PFSK-1 (cell line): Measurements from ENCODE around the gene CD276.

Experiments
- POLR2AphosphoS5 ChIP-seq: IDR thresholded peaks from 2 replicates; pipeline ENCODE4 v1.6.1; 2012; ENCODE audit warnings: low read depth, mild to moderate bottlenecking, control low read depth, low read length, moderate library complexity
- TAF1 ChIP-seq: IDR thresholded peaks from 2 replicates; pipeline ENCODE4 v1.6.1; 2012; ENCODE audit warnings: low read length, control low read depth, borderline replicate concordance; ENCODE audit not compliant: insufficient read depth
- TF ChIP-seq, protein P1 (sequence below), 2 experiments: IDR thresholded peaks; 2 replicates each; pipeline versions ENCODE4 v1.6.1 to v1.8.0; 2011 to 2012; ENCODE audit warnings: low read depth in 2 of 2, low read length in 2 of 2, control low read depth in 1 of 2, inconsistent platforms in 1 of 2, mild to moderate bottlenecking in 1 of 2, moderate library complexity in 1 of 2; ENCODE audit not compliant: insufficient read depth in 1 of 2

DNA sequence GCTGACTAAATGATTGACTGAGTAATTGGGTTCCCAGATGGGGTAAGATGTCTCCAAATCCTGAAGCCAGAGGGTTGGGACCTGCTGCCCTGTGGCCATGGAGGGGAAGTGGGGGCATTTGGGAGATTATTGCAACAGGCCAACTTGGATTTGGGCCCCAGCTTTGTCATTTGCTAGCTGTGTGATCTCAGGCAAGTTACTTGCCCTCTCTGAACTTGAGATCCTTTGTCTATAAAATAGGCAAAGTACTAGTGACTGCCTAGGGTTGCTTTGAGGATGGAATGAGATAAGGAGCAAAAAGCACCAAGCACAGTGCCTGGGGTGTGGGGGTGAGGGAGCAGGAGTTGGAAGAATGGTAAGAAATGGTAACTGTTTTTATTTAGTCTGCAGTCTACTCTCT is 73.4 kb downstream of the CD276 start:
- TF ChIP-seq POLR2AphosphoS5 (no peak), TAF1 (no peak)
- TF ChIP-seq, protein P1, sequence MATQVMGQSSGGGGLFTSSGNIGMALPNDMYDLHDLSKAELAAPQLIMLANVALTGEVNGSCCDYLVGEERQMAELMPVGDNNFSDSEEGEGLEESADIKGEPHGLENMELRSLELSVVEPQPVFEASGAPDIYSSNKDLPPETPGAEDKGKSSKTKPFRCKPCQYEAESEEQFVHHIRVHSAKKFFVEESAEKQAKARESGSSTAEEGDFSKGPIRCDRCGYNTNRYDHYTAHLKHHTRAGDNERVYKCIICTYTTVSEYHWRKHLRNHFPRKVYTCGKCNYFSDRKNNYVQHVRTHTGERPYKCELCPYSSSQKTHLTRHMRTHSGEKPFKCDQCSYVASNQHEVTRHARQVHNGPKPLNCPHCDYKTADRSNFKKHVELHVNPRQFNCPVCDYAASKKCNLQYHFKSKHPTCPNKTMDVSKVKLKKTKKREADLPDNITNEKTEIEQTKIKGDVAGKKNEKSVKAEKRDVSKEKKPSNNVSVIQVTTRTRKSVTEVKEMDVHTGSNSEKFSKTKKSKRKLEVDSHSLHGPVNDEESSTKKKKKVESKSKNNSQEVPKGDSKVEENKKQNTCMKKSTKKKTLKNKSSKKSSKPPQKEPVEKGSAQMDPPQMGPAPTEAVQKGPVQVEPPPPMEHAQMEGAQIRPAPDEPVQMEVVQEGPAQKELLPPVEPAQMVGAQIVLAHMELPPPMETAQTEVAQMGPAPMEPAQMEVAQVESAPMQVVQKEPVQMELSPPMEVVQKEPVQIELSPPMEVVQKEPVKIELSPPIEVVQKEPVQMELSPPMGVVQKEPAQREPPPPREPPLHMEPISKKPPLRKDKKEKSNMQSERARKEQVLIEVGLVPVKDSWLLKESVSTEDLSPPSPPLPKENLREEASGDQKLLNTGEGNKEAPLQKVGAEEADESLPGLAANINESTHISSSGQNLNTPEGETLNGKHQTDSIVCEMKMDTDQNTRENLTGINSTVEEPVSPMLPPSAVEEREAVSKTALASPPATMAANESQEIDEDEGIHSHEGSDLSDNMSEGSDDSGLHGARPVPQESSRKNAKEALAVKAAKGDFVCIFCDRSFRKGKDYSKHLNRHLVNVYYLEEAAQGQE (IDR thresholded peaks at IDR 0.05; ENCODE audit: insufficient read depth in 1 of 2, low read depth in 2 of 2, low read length in 2 of 2), result no peak
